Fibroblast of mammary gland (primary cell): ENCODE results near the gene ATF7.

Experiments used
- DNase-seq: peaks from one replicate; pipeline ENCODE4 v3.0.0-alpha.2; 2010; ENCODE audit warnings: low read depth
- H3K4me3 ChIP-seq: 2 replicates; pipeline ENCODE4 v1.5.1; 2011; ENCODE audit warnings: low read depth, mild to moderate bottlenecking, low read length, moderate library complexity; ENCODE audit not compliant: control insufficient read depth
- TF ChIP-seq, protein P1 (sequence below): conservative IDR thresholded peaks from 2 replicates; pipeline ENCODE4 v1.5.1; 2011; ENCODE audit warnings: low read depth, low read length, inconsistent platforms; ENCODE audit not compliant: control insufficient read depth, insufficient read depth

The ATF7 gene

GRCh38 chr12:53468282-53468681, 157.9 kb downstream of the ATF7 start:
- no peak for DNase-seq
- TF ChIP-seq, protein P1, sequence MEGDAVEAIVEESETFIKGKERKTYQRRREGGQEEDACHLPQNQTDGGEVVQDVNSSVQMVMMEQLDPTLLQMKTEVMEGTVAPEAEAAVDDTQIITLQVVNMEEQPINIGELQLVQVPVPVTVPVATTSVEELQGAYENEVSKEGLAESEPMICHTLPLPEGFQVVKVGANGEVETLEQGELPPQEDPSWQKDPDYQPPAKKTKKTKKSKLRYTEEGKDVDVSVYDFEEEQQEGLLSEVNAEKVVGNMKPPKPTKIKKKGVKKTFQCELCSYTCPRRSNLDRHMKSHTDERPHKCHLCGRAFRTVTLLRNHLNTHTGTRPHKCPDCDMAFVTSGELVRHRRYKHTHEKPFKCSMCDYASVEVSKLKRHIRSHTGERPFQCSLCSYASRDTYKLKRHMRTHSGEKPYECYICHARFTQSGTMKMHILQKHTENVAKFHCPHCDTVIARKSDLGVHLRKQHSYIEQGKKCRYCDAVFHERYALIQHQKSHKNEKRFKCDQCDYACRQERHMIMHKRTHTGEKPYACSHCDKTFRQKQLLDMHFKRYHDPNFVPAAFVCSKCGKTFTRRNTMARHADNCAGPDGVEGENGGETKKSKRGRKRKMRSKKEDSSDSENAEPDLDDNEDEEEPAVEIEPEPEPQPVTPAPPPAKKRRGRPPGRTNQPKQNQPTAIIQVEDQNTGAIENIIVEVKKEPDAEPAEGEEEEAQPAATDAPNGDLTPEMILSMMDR: no peak
- H3K4me3 ChIP-seq: no peak overlapping the region

GRCh38 chr12:53467880-53468279, 158.3 kb downstream of the ATF7 start:
- no peak for DNase-seq
- TF ChIP-seq, protein P1: no peak
- no peak overlapping the region for H3K4me3 ChIP-seq

DNA sequence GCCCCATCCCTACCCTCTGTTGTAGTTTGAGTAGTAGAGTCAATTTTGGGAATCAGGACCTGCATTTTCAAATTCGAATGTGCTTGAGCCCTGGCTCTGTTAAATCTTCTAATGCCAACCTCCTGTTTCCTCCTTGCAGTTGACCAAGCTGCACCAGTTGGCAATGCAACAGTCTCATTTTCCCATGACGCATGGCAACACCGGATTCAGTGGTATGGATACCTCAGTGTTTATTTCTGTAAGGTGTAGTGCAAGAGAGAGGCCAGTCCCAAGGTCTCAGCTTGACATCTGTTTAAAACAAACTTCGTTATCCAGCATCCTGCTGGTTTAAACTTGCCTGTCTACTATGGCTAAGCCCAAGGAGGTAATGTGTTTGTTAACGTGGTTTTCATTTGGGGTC, 159.1 kb downstream of the ATF7 start:
- DNase-seq: no peak

GRCh38 chr12:53466640-53467039, 159.5 kb downstream of the ATF7 start:
- TF ChIP-seq, protein P1: no peak
- no peak for DNase-seq
- no peak overlapping the region for H3K4me3 ChIP-seq

More for the DNA sequence above, 159.1 kb downstream of the ATF7 start:
- TF ChIP-seq, protein P1: no peak
- no peak overlapping the region for H3K4me3 ChIP-seq

- TF ChIP-seq, protein P1: no peak
Observed at GRCh38 chr12:53465679-53466078, 160.5 kb downstream of the ATF7 start.

GRCh38 chr12:53464685-53465418, 161.3 kb downstream of the ATF7 start:
- TF ChIP-seq, protein P1: no peak
- no peak overlapping the region for H3K4me3 ChIP-seq
- no peak for DNase-seq

More at GRCh38 chr12:53465679-53466078, 160.5 kb downstream of the ATF7 start:
- no peak overlapping the region for H3K4me3 ChIP-seq
- no peak for DNase-seq
